Prostate gland (tissue), 2 donors: Measurements from ENCODE around the gene SHKBP1. TPM values are rescaled to one million over a fixed set of nuclear protein-coding genes. Genes with fewer than 3 reads are reported as not detected.

ENCODE experiments used
- DNase-seq: peaks from one replicate; pipeline ENCODE4 v3.0.0-alpha.2; 2019; ENCODE audit warnings: low spot score
- H3K27ac ChIP-seq, 2 donors: fragments of 200-600 bp; sonication (generic); 2 replicates each; pipeline ENCODE4 v1.5.1; 2017 to 2019
- H3K27me3 ChIP-seq: fragments of 200-600 bp; sonication (generic); replicated peaks from 2 replicates; pipeline ENCODE4 v1.5.1; 2019; ENCODE audit not compliant: insufficient read depth
- H3K36me3 ChIP-seq, 2 donors: fragments of 200-600 bp; sonication (generic); 1 replicate in 1 of 2; 2 replicates in 1 of 2; pipeline versions ENCODE4 v1.5.1 to v1.8.1; 2017 to 2019
- H3K4me1 ChIP-seq: fragments of 200-600 bp; sonication (generic); replicated peaks from 2 replicates; pipeline ENCODE4 v1.5.1; 2019
- H3K4me3 ChIP-seq, 2 donors: fragments of 200-600 bp; sonication (generic); 2 replicates each; pipeline ENCODE4 v1.5.1; 2017 to 2019
- H3K9me3 ChIP-seq: fragments of 200-600 bp; sonication (generic); 2 replicates; pipeline ENCODE4 v1.5.1; 2017
- POLR2A ChIP-seq: fragments of 450-650 bp; IDR thresholded peaks from one replicate; pipeline ENCODE4 v1.6.1; 2016; ENCODE audit warnings: antibody characterized with exemption, mild to moderate bottlenecking
- POLR2AphosphoS5 ChIP-seq: sonication (generic); formaldehyde crosslinking; IDR thresholded peaks from one replicate; pipeline ENCODE4 v1.6.1; 2017; ENCODE audit warnings: antibody characterized with exemption
- WGBS: methylation state at CpG from one replicate; pipeline ENCODE4 v1.1.5; 2018; 5-methylcytosine and 5-hydroxymethylcytosine counted together
- intact Hi-C: fragments of 100-400 bp; cut with DNase I; formaldehyde crosslinking; loops from one replicate; pipeline ENCODE4 v1.14.2; 2022
- total RNA-seq, 2 donors: library from RNA; depleted of rRNA; stranded (reverse); fragments of >200 nt; gene quantifications; one replicate each; pipeline ENCODE4 v1.1.0, GENCODE V29; 2016
- TF ChIP-seq, protein P1 (sequence below), 4 experiments: fragments of 200-600 bp in 2 of 4; fragments of 450-650 bp in 2 of 4; sonication (generic) in 2 of 4; IDR thresholded peaks; 1 replicate in 3 of 4; 2 replicates in 1 of 4; pipeline ENCODE4 v1.5.1; 2016 to 2019; ENCODE audit warnings: antibody characterized with exemption in 4 of 4, mild to moderate bottlenecking in 2 of 4, moderate library complexity in 2 of 4

The SHKBP1 gene
- total RNA-seq, 2 donors from 2014 or later = 54.6 to 91.6 TPM

DNA sequence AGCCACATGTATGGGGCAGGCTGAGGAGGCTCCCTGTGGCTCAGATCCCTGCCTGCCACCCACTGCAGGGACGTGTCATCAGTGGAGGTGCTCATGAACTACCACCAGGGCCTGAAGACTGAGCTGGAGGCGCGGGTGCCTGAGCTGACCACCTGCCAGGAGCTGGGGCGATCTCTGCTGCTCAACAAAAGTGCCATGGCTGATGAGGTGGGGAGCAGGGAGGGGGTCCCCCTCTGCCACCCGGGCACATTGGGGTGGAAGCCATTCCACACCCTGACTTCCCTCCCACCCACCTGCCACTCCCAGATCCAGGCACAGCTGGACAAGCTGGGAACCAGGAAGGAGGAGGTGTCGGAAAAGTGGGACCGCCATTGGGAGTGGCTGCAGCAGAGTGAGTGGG lies 11.3 kb upstream of the SHKBP1 start:
- 67% methylated on average over 7 of the region's 7 CpGs for WGBS
- intact Hi-C loops = no loop called here
- Histone ChIP-seq H3K27me3 (no peaks in the 10 kb centered on the region), H3K36me3 (no peaks in the 10 kb centered on the region), H3K9me3 (no peaks in the 10 kb centered on the region), H3K4me1 (peaks cover 7% of the 10 kb centered on the region), H3K4me3 (no peak overlapping the region), H3K27ac (no peak overlapping the region)
- TF ChIP-seq POLR2AphosphoS5 (no peak), POLR2A (no peak)
- TF ChIP-seq, protein P1, sequence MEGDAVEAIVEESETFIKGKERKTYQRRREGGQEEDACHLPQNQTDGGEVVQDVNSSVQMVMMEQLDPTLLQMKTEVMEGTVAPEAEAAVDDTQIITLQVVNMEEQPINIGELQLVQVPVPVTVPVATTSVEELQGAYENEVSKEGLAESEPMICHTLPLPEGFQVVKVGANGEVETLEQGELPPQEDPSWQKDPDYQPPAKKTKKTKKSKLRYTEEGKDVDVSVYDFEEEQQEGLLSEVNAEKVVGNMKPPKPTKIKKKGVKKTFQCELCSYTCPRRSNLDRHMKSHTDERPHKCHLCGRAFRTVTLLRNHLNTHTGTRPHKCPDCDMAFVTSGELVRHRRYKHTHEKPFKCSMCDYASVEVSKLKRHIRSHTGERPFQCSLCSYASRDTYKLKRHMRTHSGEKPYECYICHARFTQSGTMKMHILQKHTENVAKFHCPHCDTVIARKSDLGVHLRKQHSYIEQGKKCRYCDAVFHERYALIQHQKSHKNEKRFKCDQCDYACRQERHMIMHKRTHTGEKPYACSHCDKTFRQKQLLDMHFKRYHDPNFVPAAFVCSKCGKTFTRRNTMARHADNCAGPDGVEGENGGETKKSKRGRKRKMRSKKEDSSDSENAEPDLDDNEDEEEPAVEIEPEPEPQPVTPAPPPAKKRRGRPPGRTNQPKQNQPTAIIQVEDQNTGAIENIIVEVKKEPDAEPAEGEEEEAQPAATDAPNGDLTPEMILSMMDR (IDR thresholded peaks at IDR 0.05) = no peak
- no peak for DNase-seq

GRCh38 chr19:40565910-40566495 lies 10.7 kb upstream of the SHKBP1 start:
- no peaks in the 10 kb centered on the region for H3K27me3 ChIP-seq
- 63% methylated on average over 14 of the region's 14 CpGs for WGBS

GRCh38 chr19:40567040-40567749 lies 9.5 kb upstream of the SHKBP1 start:
- intact Hi-C loops = no loop called here
- Histone ChIP-seq H3K9me3 (no peaks in the 10 kb centered on the region), H3K4me3 (peak overlapping the region; percentile 13 to 21), H3K4me1 (peaks cover 7% of the 10 kb centered on the region), H3K27ac (no peak overlapping the region), H3K27me3 (no peaks in the 10 kb centered on the region), H3K36me3 (no peaks in the 10 kb centered on the region)
- no peak for TF ChIP-seq POLR2AphosphoS5
- TF ChIP-seq, protein P1 (IDR thresholded peaks at IDR 0.05) = no peak
- DNase-seq = no peak
- WGBS = 22% methylated on average over 20 of the region's 20 CpGs

More at GRCh38 chr19:40565910-40566495, 10.7 kb upstream of the SHKBP1 start:
- Histone ChIP-seq H3K27ac (no peak overlapping the region), H3K9me3 (no peaks in the 10 kb centered on the region), H3K4me1 (peaks cover 7% of the 10 kb centered on the region), H3K36me3 (no peaks in the 10 kb centered on the region), H3K4me3 (no peak overlapping the region)
- intact Hi-C loops = no loop called here
- TF ChIP-seq POLR2AphosphoS5 = no peak
- TF ChIP-seq POLR2A = no peak
- TF ChIP-seq, protein P1 (IDR thresholded peaks at IDR 0.05) = no peak
- no peak for DNase-seq

DNA sequence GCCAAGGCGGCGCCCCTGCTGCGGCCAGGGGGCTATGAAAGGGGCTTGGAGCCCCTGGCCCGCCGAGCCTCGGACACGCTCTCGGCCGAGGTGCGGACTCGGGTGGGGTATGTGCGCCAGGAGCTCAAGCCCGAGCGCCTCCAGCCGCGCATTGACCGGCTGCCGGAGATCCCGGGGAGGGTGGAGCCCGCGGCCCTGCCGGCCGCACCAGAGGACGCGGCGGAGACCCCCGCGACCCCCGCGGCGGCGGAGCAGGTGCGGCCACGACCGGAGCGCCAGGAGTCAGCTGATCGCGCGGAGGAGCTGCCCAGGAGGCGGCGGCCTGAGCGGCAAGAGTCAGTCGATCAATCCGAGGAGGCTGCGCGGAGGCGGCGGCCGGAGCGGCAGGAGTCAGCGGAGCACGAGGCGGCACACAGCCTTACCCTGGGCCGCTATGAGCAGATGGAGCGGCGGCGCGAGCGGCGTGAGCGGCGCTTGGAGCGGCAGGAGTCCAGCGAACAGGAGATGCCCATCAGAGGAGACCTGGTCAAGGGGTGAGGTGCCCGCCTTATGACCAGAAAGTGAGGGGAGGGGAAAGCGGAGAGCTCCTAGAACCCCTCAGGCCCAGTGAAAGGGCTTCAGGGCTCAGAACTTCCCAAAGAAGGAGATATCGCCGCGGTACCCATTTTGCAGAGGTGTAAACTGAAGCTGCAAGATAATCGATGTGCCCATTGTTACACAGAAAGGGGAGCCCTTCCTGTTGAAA lies 8.8 kb upstream of the SHKBP1 start:
- Histone ChIP-seq H3K4me3 (peak overlapping the region; percentile 13 to 21), H3K27me3 (no peaks in the 10 kb centered on the region), H3K27ac (no peak overlapping the region), H3K9me3 (no peaks in the 10 kb centered on the region), H3K4me1 (peaks cover 7% of the 10 kb centered on the region), H3K36me3 (no peaks in the 10 kb centered on the region)
- 11% methylated on average over 45 of the region's 70 CpGs for whole genome bisulfite sequencing
- no peak for TF ChIP-seq POLR2A
- TF ChIP-seq, protein P1 (IDR thresholded peaks at IDR 0.05) = no peak
- TF ChIP-seq POLR2AphosphoS5 = no peak
- intact Hi-C loops = no loop called here
- DNase-seq = no peak
